ENCODE data around the gene PPP1R16B. TPM values are rescaled to one million over a fixed set of nuclear protein-coding genes. Genes with fewer than 3 reads are reported as not detected.
A peak's percentile ranks its signal among the peaks of the same experiment; 100 is the strongest.

Gene PPP1R16B
- total RNA-seq, 1 donor from 2014 or later, result 109 TPM

- Mint-ChIP-seq H3K4me1 (ENCODE audit: low read depth) (peaks cover 54% of the 10 kb centered on the region), H3K27me3 (ENCODE audit: low read depth) (no peaks in the 10 kb centered on the region), H3K36me3 (ENCODE audit: low read depth) (peaks cover 39% of the 10 kb centered on the region), H3K4me3 (ENCODE audit: low read depth) (no peak overlapping the region), H3K27ac (no peak overlapping the region), H3K9me3 (no peaks in the 10 kb centered on the region)
- DNase-seq (ENCODE audit: low spot score), result no peak
- intact Hi-C loops (cut with micrococcal nuclease), result no loop called here
These were observed 126.5 kb downstream of the PPP1R16B start for GRCh38 chr20:38931984-38932383.

- H3K4me3 Mint-ChIP-seq (ENCODE audit: low read depth), result no peak overlapping the region
- intact Hi-C loops (cut with micrococcal nuclease), result no loop called here
- H3K36me3 Mint-ChIP-seq (ENCODE audit: low read depth), result peaks cover 40% of the 10 kb centered on the region
- DNase-seq (ENCODE audit: low spot score), result no peak
- no peaks in the 10 kb centered on the region for H3K9me3 Mint-ChIP-seq
- peak overlapping the region; percentile 55 for H3K27ac Mint-ChIP-seq
- no peaks in the 10 kb centered on the region for H3K27me3 Mint-ChIP-seq (ENCODE audit: low read depth)
- peaks cover 54% of the 10 kb centered on the region for H3K4me1 Mint-ChIP-seq (ENCODE audit: low read depth)
These were observed 127.1 kb downstream of the PPP1R16B start for GRCh38 chr20:38932457-38933120.

- Mint-ChIP-seq H3K4me3 (ENCODE audit: low read depth) (no peak overlapping the region), H3K27ac (no peak overlapping the region), H3K27me3 (ENCODE audit: low read depth) (no peaks in the 10 kb centered on the region), H3K9me3 (no peaks in the 10 kb centered on the region), H3K4me1 (ENCODE audit: low read depth) (peaks cover 49% of the 10 kb centered on the region), H3K36me3 (ENCODE audit: low read depth) (peaks cover 38% of the 10 kb centered on the region)
- no peak for DNase-seq (ENCODE audit: low spot score)
- intact Hi-C loops (cut with micrococcal nuclease), result no loop called here
These were observed 129.0 kb downstream of the PPP1R16B start for GRCh38 chr20:38934530-38934929.

- Mint-ChIP-seq H3K27me3 (ENCODE audit: low read depth) (no peaks in the 10 kb centered on the region), H3K9me3 (no peaks in the 10 kb centered on the region), H3K4me1 (ENCODE audit: low read depth) (peaks cover 45% of the 10 kb centered on the region), H3K4me3 (ENCODE audit: low read depth) (no peak overlapping the region), H3K27ac (peak overlapping the region; percentile 25), H3K36me3 (ENCODE audit: low read depth) (peaks cover 38% of the 10 kb centered on the region)
- DNase-seq (ENCODE audit: low spot score), result no peak
- intact Hi-C loops (cut with micrococcal nuclease), result no loop called here
These were observed 129.8 kb downstream of the PPP1R16B start for GRCh38 chr20:38935285-38935684.

GRCh38 chr20:38935967-38936407 is 130.5 kb downstream of the PPP1R16B start:
- no peak overlapping the region for H3K4me3 Mint-ChIP-seq (ENCODE audit: low read depth)
- no peak for DNase-seq (ENCODE audit: low spot score)
- no peaks in the 10 kb centered on the region for H3K27me3 Mint-ChIP-seq (ENCODE audit: low read depth)
- peaks cover 40% of the 10 kb centered on the region for H3K36me3 Mint-ChIP-seq (ENCODE audit: low read depth)
- intact Hi-C loops (cut with micrococcal nuclease), result no loop called here
- no peaks in the 10 kb centered on the region for H3K9me3 Mint-ChIP-seq
- H3K27ac Mint-ChIP-seq, result no peak overlapping the region
- H3K4me1 Mint-ChIP-seq (ENCODE audit: low read depth), result peaks cover 44% of the 10 kb centered on the region

- Mint-ChIP-seq H3K4me3 (ENCODE audit: low read depth) (no peak overlapping the region), H3K4me1 (ENCODE audit: low read depth) (peaks cover 37% of the 10 kb centered on the region), H3K27ac (no peak overlapping the region), H3K27me3 (ENCODE audit: low read depth) (no peaks in the 10 kb centered on the region), H3K9me3 (no peaks in the 10 kb centered on the region), H3K36me3 (ENCODE audit: low read depth) (peaks cover 50% of the 10 kb centered on the region)
- no peak for DNase-seq (ENCODE audit: low spot score)
- intact Hi-C loops (cut with micrococcal nuclease), result no loop called here
These were observed 131.5 kb downstream of the PPP1R16B start for GRCh38 chr20:38937000-38937399.

- peaks cover 31% of the 10 kb centered on the region for H3K4me1 Mint-ChIP-seq (ENCODE audit: low read depth)
- no peak for DNase-seq (ENCODE audit: low spot score)
- no peaks in the 10 kb centered on the region for H3K27me3 Mint-ChIP-seq (ENCODE audit: low read depth)
- no peak overlapping the region for H3K4me3 Mint-ChIP-seq (ENCODE audit: low read depth)
- H3K9me3 Mint-ChIP-seq, result no peaks in the 10 kb centered on the region
- H3K27ac Mint-ChIP-seq, result no peak overlapping the region
- peaks cover 57% of the 10 kb centered on the region for H3K36me3 Mint-ChIP-seq (ENCODE audit: low read depth)
- intact Hi-C loops (cut with micrococcal nuclease), result no loop called here
These were observed 132.5 kb downstream of the PPP1R16B start for GRCh38 chr20:38937978-38938473.

- no peaks in the 10 kb centered on the region for H3K27me3 Mint-ChIP-seq (ENCODE audit: low read depth)
- intact Hi-C loops (cut with micrococcal nuclease), result no loop called here
- H3K27ac Mint-ChIP-seq, result no peak overlapping the region
- no peak overlapping the region for H3K4me3 Mint-ChIP-seq (ENCODE audit: low read depth)
- peaks cover 24% of the 10 kb centered on the region for H3K4me1 Mint-ChIP-seq (ENCODE audit: low read depth)
- H3K9me3 Mint-ChIP-seq, result no peaks in the 10 kb centered on the region
- DNase-seq (ENCODE audit: low spot score), result no peak
- H3K36me3 Mint-ChIP-seq (ENCODE audit: low read depth), result peaks cover 60% of the 10 kb centered on the region
These were observed 134.2 kb downstream of the PPP1R16B start for GRCh38 chr20:38939686-38940085.

- no peak overlapping the region for H3K4me3 Mint-ChIP-seq (ENCODE audit: low read depth)
- intact Hi-C loops (cut with micrococcal nuclease), result no loop called here
- peaks cover 58% of the 10 kb centered on the region for H3K36me3 Mint-ChIP-seq (ENCODE audit: low read depth)
- H3K9me3 Mint-ChIP-seq, result no peaks in the 10 kb centered on the region
- H3K27me3 Mint-ChIP-seq (ENCODE audit: low read depth), result no peaks in the 10 kb centered on the region
- no peak for DNase-seq (ENCODE audit: low spot score)
- no peak overlapping the region for H3K27ac Mint-ChIP-seq
- H3K4me1 Mint-ChIP-seq (ENCODE audit: low read depth), result peaks cover 19% of the 10 kb centered on the region
These were observed 135.1 kb downstream of the PPP1R16B start for GRCh38 chr20:38940644-38941043.

- peak overlapping the region; percentile 57 for H3K27ac Mint-ChIP-seq
- H3K4me1 Mint-ChIP-seq (ENCODE audit: low read depth), result peaks cover 14% of the 10 kb centered on the region
- no peak for DNase-seq (ENCODE audit: low spot score)
- no peaks in the 10 kb centered on the region for H3K9me3 Mint-ChIP-seq
- intact Hi-C loops (cut with micrococcal nuclease), result no loop called here
- H3K36me3 Mint-ChIP-seq (ENCODE audit: low read depth), result peaks cover 61% of the 10 kb centered on the region
- no peak overlapping the region for H3K4me3 Mint-ChIP-seq (ENCODE audit: low read depth)
- no peaks in the 10 kb centered on the region for H3K27me3 Mint-ChIP-seq (ENCODE audit: low read depth)
These were observed 136.4 kb downstream of the PPP1R16B start for GRCh38 chr20:38941726-38942389.

- Mint-ChIP-seq H3K9me3 (no peaks in the 10 kb centered on the region), H3K27me3 (ENCODE audit: low read depth) (no peaks in the 10 kb centered on the region), H3K27ac (peak overlapping the region; percentile 55), H3K4me1 (ENCODE audit: low read depth) (peaks cover 4% of the 10 kb centered on the region), H3K36me3 (ENCODE audit: low read depth) (peaks cover 62% of the 10 kb centered on the region), H3K4me3 (ENCODE audit: low read depth) (no peak overlapping the region)
- intact Hi-C loops (cut with micrococcal nuclease), result no loop called here
- DNase-seq (ENCODE audit: low spot score), result no peak
These were observed 139.5 kb downstream of the PPP1R16B start for GRCh38 chr20:38945012-38945411.

- Mint-ChIP-seq H3K27me3 (ENCODE audit: low read depth) (no peaks in the 10 kb centered on the region), H3K4me3 (ENCODE audit: low read depth) (no peak overlapping the region), H3K9me3 (no peaks in the 10 kb centered on the region), H3K4me1 (ENCODE audit: low read depth) (no peaks in the 10 kb centered on the region), H3K27ac (no peak overlapping the region), H3K36me3 (ENCODE audit: low read depth) (peaks cover 68% of the 10 kb centered on the region)
- no peak for DNase-seq (ENCODE audit: low spot score)
- intact Hi-C loops (cut with micrococcal nuclease), result no loop called here
These were observed 141.3 kb downstream of the PPP1R16B start for GRCh38 chr20:38946836-38947235.

- H3K9me3 Mint-ChIP-seq, result no peaks in the 10 kb centered on the region
- H3K36me3 Mint-ChIP-seq (ENCODE audit: low read depth), result peaks cover 66% of the 10 kb centered on the region
- DNase-seq (ENCODE audit: low spot score), result no peak
- H3K27me3 Mint-ChIP-seq (ENCODE audit: low read depth), result no peaks in the 10 kb centered on the region
- H3K4me3 Mint-ChIP-seq (ENCODE audit: low read depth), result no peak overlapping the region
- H3K4me1 Mint-ChIP-seq (ENCODE audit: low read depth), result peaks cover 1% of the 10 kb centered on the region
- intact Hi-C loops (cut with micrococcal nuclease), result no loop called here
- H3K27ac Mint-ChIP-seq, result no peak overlapping the region
These were observed 142.4 kb downstream of the PPP1R16B start for GRCh38 chr20:38947931-38948362.

All from activated T-helper 2 cell treated with anti-CD3 and anti-CD28 coated beads, Interferon-gamma antibody, Interleukin-2, Interleukin-4, amounts not matched to agents 10 μg/mL and 5 μg/mL and 100 μg/mL, durations not matched to agents 14 hours and 24 hours and 36 hours (primary cell).